Lower leg skin (tissue), 4 donors: ENCODE measurements around the gene PNMA8C. TPM values are rescaled to one million over a fixed set of nuclear protein-coding genes. Genes with fewer than 3 reads are reported as not detected.

ENCODE experiments used
- DNase-seq, 2 donors: peaks; one replicate each; pipeline ENCODE4 v3.0.0-alpha.2; 2019; ENCODE audit warnings: low spot score in 2 of 2
- H3K4me3 ChIP-seq: fragments of 200-600 bp; sonication (generic); 2 replicates; pipeline ENCODE4 v1.5.1; 2017; ENCODE audit warnings: mild to moderate bottlenecking, low read depth; ENCODE audit not compliant: poor library complexity, severe bottlenecking
- CTCF ChIP-seq, 3 donors: fragments of 450-650 bp; IDR thresholded peaks; one replicate each; pipeline ENCODE4 v1.5.1; 2016; ENCODE audit warnings: antibody characterized with exemption in 3 of 3, mild to moderate bottlenecking in 3 of 3, moderate library complexity in 2 of 3
- POLR2A ChIP-seq, 2 donors: fragments of 450-650 bp; IDR thresholded peaks; one replicate each; pipeline ENCODE4 v1.6.1; 2016 to 2017; ENCODE audit warnings: antibody characterized with exemption in 2 of 2, mild to moderate bottlenecking in 1 of 2, moderate library complexity in 1 of 2
- WGBS, 2 donors: methylation state at CpG; one replicate each; pipeline ENCODE4 v1.1.5; 2018; 5-methylcytosine and 5-hydroxymethylcytosine counted together
- intact Hi-C: fragments of 100-400 bp; cut with DNase I; formaldehyde crosslinking; loops from one replicate; pipeline ENCODE4 v1.15.0; 2023; ENCODE audit warnings: low total_unique reads
- total RNA-seq, 4 donors: library from RNA; depleted of rRNA; stranded (reverse); fragments of >200 nt; gene quantifications; one replicate each; pipeline ENCODE4 v1.1.0, GENCODE V29; 2016

The PNMA8C gene
- total RNA-seq, 4 donors from 2014 or later: not detected

- intact Hi-C loops: no loop called here
- WGBS, 2 donors: 38 to 62% methylated on average over 2 of the region's 2 CpGs
- TF ChIP-seq POLR2A (IDR thresholded peaks at IDR 0.05) (no peak), CTCF (IDR thresholded peaks at IDR 0.05) (no peak)
- no peak for DNase-seq
- H3K4me3 ChIP-seq: no peak overlapping the region
Measured at GRCh38 chr19:46461537-46461936, 32.8 kb upstream of the PNMA8C start.

- DNase-seq: no peak
- no peak for TF ChIP-seq POLR2A (IDR thresholded peaks at IDR 0.05)
- TF ChIP-seq CTCF (IDR thresholded peaks at IDR 0.05): no peak
- intact Hi-C loops: no loop called here
- whole genome bisulfite sequencing, 2 donors: 59 to 68% methylated on average over 1 of the region's 1 CpG
- no peak overlapping the region for H3K4me3 ChIP-seq
Measured at GRCh38 chr19:46460981-46461380, 32.2 kb upstream of the PNMA8C start.

- WGBS, 2 donors: 88 to 93% methylated on average over 2 of the region's 2 CpGs
- TF ChIP-seq CTCF (IDR thresholded peaks at IDR 0.05) (no peak), POLR2A (IDR thresholded peaks at IDR 0.05) (no peak)
- H3K4me3 ChIP-seq: no peak overlapping the region
- intact Hi-C loops: no loop called here
- no peak for DNase-seq
Measured at GRCh38 chr19:46460055-46460454, 31.3 kb upstream of the PNMA8C start.

DNA sequence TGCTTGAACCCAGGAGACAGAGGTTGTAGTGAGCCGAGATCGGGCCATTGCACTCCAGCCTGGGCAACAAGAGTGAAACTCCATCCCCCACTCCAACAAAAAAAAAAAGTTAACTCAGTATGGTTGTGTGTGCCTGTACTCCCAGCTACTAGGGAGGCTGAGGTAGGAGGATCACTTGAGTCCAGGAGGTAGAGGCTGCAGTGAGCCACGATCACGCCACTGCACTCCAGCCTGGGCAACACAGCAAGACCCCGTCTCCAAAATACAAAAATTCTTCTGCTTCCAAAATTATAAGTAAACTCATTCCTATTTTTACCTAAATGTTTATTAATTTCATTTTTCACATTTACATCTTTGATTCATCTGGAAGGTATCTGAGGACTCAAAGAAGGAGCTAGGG is 28.2 kb upstream of the PNMA8C start:
- no peak overlapping the region for H3K4me3 ChIP-seq
- intact Hi-C loops: no loop called here
- WGBS, 2 donors: 94 to 95% methylated on average over 5 of the region's 5 CpGs
- no peak for DNase-seq
- TF ChIP-seq CTCF (IDR thresholded peaks at IDR 0.05): no peak
- TF ChIP-seq POLR2A (IDR thresholded peaks at IDR 0.05): no peak

GRCh38 chr19:46454244-46454643 is 25.5 kb upstream of the PNMA8C start:
- WGBS, 2 donors: 40 to 48% methylated on average over 3 of the region's 3 CpGs
- DNase-seq: no peak
- intact Hi-C loops: no loop called here
- H3K4me3 ChIP-seq: no peak overlapping the region
- no peak for TF ChIP-seq CTCF (IDR thresholded peaks at IDR 0.05)
- no peak for TF ChIP-seq POLR2A (IDR thresholded peaks at IDR 0.05)

DNA sequence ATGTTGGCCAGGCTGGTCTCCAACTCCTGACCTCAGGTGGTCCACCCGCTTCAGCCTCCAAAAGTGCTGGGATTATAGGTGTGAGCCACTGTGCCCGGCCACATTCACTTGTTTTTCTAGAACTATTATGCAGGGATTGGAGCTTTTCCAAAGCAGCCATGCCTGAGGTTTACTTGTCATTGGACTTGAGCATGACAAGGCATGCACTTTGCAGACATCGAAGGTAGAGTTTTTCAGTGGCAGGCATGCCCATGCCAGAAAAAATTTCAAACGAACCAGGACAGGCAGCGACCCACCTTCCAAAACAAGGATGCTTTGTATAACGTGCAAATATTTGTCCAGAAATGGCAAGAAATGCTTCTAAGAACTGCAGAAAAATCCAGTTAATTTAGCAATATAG is 24.9 kb upstream of the PNMA8C start:
- DNase-seq: peak in 1 of 2 donors; percentile 43
- 51 to 58% methylated on average over 6 of the region's 6 CpGs for WGBS, 2 donors
- TF ChIP-seq CTCF (IDR thresholded peaks at IDR 0.05): no peak
- no peak for TF ChIP-seq POLR2A (IDR thresholded peaks at IDR 0.05)
- intact Hi-C loops: no loop called here
- H3K4me3 ChIP-seq: no peak overlapping the region
